ENCODE data around the gene PELI2.
"Not testable (repeated sequence)": the region's sequence is repeated elsewhere in the genome, so short reads cannot be mapped to it uniquely, and the experiment has no call there.

Gene PELI2

DNA sequence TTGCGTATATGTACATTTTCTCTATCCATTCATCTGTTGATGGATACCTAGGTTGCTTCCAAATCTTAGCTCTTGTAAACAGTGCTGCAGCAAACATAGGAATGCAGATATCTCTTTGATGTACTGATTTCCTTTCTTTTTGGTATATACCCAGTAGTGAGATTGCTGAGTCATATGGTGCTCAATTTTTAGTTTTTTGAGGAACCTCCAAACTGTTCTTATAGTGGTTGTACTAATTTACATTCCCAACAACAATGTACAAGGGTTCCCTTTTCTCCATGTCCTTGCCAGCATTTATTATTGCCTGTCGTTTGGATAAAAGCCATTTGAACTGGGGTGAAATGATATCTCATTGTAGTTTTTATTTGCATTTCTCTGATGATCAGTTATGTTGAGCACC lies 44.3 kb downstream of the PELI2 start:
- H3K36me3 Mint-ChIP-seq (ENCODE audit: low read depth), result peaks cover 69% of the 10 kb centered on the region
- H3K9me3 Mint-ChIP-seq, result peaks cover 69% of the 10 kb centered on the region
- peaks cover 5% of the 10 kb centered on the region for H3K4me1 Mint-ChIP-seq
- H3K27me3 Mint-ChIP-seq (ENCODE audit: low read depth, poor library complexity), result no peaks in the 10 kb centered on the region
- TF ChIP-seq CTCF (IDR thresholded peaks at IDR 0.05), result no peak
- no peak overlapping the region for H3K27ac Mint-ChIP-seq
- no peak overlapping the region for H3K4me3 Mint-ChIP-seq
- no peak for DNase-seq

- DNase-seq; H3K27ac Mint-ChIP-seq; H3K4me3 Mint-ChIP-seq; H3K27me3 Mint-ChIP-seq (ENCODE audit: low read depth, poor library complexity): not testable (repeated sequence)
- H3K36me3 Mint-ChIP-seq (ENCODE audit: low read depth), result peaks cover 69% of the 10 kb centered on the region
- H3K9me3 Mint-ChIP-seq, result peaks cover 63% of the 10 kb centered on the region
- peaks cover 12% of the 10 kb centered on the region for H3K4me1 Mint-ChIP-seq
These were observed 48.4 kb downstream of the PELI2 start for GRCh38 chr14:56166579-56166978.

DNA sequence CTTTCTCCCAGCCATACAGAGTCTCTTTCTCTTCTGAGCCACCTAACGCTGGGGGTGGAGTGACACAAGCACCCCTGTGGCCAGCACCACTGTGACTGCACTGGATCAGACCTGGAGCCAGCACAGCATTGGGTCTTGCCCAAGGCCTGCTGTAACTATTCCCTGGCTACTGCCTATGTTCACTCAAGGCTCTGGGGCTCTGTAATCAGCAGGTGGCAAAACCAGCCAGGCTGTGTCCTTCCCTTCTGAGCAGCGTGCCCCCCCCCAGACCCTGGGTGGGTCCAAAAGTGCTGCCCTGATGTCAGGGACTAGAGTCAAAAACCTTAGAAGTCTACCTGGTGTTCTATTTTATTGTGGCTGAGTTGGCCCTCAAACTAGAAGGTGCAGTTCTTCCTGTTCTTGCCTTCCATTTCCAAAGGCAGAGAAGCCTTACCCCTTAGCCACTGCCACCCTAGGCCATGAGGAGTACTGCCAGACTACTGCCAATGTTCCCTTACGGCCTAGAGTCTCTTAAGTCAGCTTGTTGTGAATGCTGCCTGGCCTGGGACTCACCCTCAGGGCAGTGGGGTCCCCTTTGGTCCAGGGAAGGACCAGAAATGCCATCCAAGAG lies 49.9 kb downstream of the PELI2 start:
- Mint-ChIP-seq H3K4me3 (no peak overlapping the region), H3K4me1 (peaks cover 12% of the 10 kb centered on the region), H3K9me3 (peaks cover 50% of the 10 kb centered on the region), H3K27me3 (ENCODE audit: low read depth, poor library complexity) (peaks cover 2% of the 10 kb centered on the region), H3K36me3 (ENCODE audit: low read depth) (peaks cover 62% of the 10 kb centered on the region), H3K27ac (peak overlapping the region; percentile 52)
- DNase-seq, result no peak
- TF ChIP-seq CTCF (IDR thresholded peaks at IDR 0.05), result no peak

- DNase-seq, result no peak
- Mint-ChIP-seq H3K4me3 (no peak overlapping the region), H3K27ac (peak overlapping the region; percentile 21), H3K4me1 (peaks cover 12% of the 10 kb centered on the region), H3K9me3 (peaks cover 31% of the 10 kb centered on the region), H3K36me3 (ENCODE audit: low read depth) (peaks cover 62% of the 10 kb centered on the region), H3K27me3 (ENCODE audit: low read depth, poor library complexity) (peaks cover 2% of the 10 kb centered on the region)
- TF ChIP-seq CTCF (IDR thresholded peaks at IDR 0.05), result no peak
These were observed 51.8 kb downstream of the PELI2 start for GRCh38 chr14:56170028-56170427.

- TF ChIP-seq CTCF (IDR thresholded peaks at IDR 0.05), result no peak
- DNase-seq, result no peak
- no peak overlapping the region for H3K4me3 Mint-ChIP-seq
- peaks cover 53% of the 10 kb centered on the region for H3K36me3 Mint-ChIP-seq (ENCODE audit: low read depth)
- H3K27me3 Mint-ChIP-seq (ENCODE audit: low read depth, poor library complexity), result peaks cover 2% of the 10 kb centered on the region
- peak overlapping the region; percentile 21 for H3K27ac Mint-ChIP-seq
- peaks cover 22% of the 10 kb centered on the region for H3K9me3 Mint-ChIP-seq
- peaks cover 12% of the 10 kb centered on the region for H3K4me1 Mint-ChIP-seq
These were observed 52.7 kb downstream of the PELI2 start for GRCh38 chr14:56170877-56171422.

DNA sequence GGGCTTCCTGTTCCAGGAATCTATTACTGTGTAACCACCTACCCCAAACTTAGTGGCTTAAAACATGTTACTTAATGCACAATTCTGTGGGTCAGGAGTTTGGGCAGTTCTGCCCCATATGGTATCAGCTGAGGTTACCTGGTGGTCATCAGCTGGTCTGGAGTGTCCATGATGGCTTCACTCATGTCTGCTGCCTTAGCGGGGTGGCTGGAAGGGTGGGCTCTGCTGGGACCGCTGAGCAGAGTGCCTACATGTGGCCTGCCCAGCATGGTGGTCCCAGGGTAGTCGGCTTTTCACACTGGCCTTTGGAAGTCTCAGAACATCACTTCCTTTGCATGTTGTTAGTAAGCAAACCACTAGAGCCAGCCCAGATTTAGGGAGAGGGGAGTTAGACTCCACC lies 53.9 kb downstream of the PELI2 start:
- Mint-ChIP-seq H3K9me3 (peaks cover 10% of the 10 kb centered on the region), H3K4me1 (peaks cover 12% of the 10 kb centered on the region), H3K27me3 (ENCODE audit: low read depth, poor library complexity) (peaks cover 2% of the 10 kb centered on the region), H3K36me3 (ENCODE audit: low read depth) (peaks cover 42% of the 10 kb centered on the region), H3K27ac (no peak overlapping the region), H3K4me3 (no peak overlapping the region)
- TF ChIP-seq CTCF (IDR thresholded peaks at IDR 0.05), result no peak
- no peak for DNase-seq
